Fibroblast of lung (primary cell): ENCODE data around the gene COX8A. TPM values are rescaled to one million over a fixed set of nuclear protein-coding genes. Genes with fewer than 3 reads are reported as not detected.

Source experiments
- DNase-seq, 2 donors: peaks; one replicate each; pipeline versions ENCODE4 v3.0.0 to v3.0.0-alpha.2; 2010; ENCODE audit warnings: low read depth in 2 of 2
- H2AFZ ChIP-seq: 2 replicates; pipeline ENCODE4 v1.5.1; 2012; ENCODE audit warnings: low read length, control low read depth, inconsistent platforms
- H3K27ac ChIP-seq: 2 replicates; pipeline ENCODE4 v1.5.1; 2011; ENCODE audit warnings: low read length, control low read depth; ENCODE audit not compliant: insufficient read depth
- H3K27me3 ChIP-seq: 2 replicates; pipeline ENCODE4 v1.5.1; 2011; ENCODE audit warnings: mild to moderate bottlenecking, low read length; ENCODE audit not compliant: control insufficient read depth, insufficient read depth
- H3K36me3 ChIP-seq: 2 replicates; pipeline ENCODE4 v1.5.1; 2011; ENCODE audit warnings: low read length; ENCODE audit not compliant: control insufficient read depth, insufficient read depth
- H3K4me1 ChIP-seq: 2 replicates; pipeline ENCODE4 v1.5.1; 2011; ENCODE audit warnings: low read length; ENCODE audit not compliant: control insufficient read depth, insufficient read depth; ENCODE audit errors: extremely low read depth
- H3K4me2 ChIP-seq: 2 replicates; pipeline ENCODE4 v1.5.1; 2011; ENCODE audit warnings: low read length, control low read depth; ENCODE audit not compliant: insufficient read depth; ENCODE audit errors: extremely low read depth
- H3K4me3 ChIP-seq, 4 experiments: fragments of 200-600 bp in 1 of 4; sonication (generic) in 1 of 4; replicated peaks in 1 of 4; 2 replicates each; pipeline ENCODE4 v1.5.1; 2011 to 2016; ENCODE audit warnings: low read length in 4 of 4, low read depth in 3 of 4, mild to moderate bottlenecking in 3 of 4, control low read depth in 2 of 4, inconsistent platforms in 1 of 4, mixed read lengths in 1 of 4; ENCODE audit not compliant: insufficient read depth in 1 of 4; ENCODE audit errors: control extremely low read depth in 1 of 4
- H3K79me2 ChIP-seq: 2 replicates; pipeline ENCODE4 v1.5.1; 2012; ENCODE audit warnings: mild to moderate bottlenecking, low read length, inconsistent platforms; ENCODE audit not compliant: control insufficient read depth, insufficient read depth
- H3K9ac ChIP-seq: 2 replicates; pipeline ENCODE4 v1.5.1; 2011; ENCODE audit warnings: mild to moderate bottlenecking, low read length, control low read depth; ENCODE audit not compliant: insufficient read depth
- H3K9me3 ChIP-seq: 2 replicates; pipeline ENCODE4 v1.5.1; 2012; ENCODE audit warnings: low read depth, low read length; ENCODE audit not compliant: control insufficient read depth, insufficient read depth
- H4K20me1 ChIP-seq: 2 replicates; pipeline ENCODE4 v1.5.1; 2011; ENCODE audit warnings: low read length; ENCODE audit not compliant: control insufficient read depth, insufficient read depth; ENCODE audit errors: extremely low read depth
- EZH2 ChIP-seq: IDR thresholded peaks from 2 replicates; pipeline ENCODE4 v1.5.1; 2012; ENCODE audit warnings: low read length, control low read depth, mild to moderate bottlenecking; ENCODE audit errors: missing control alignments
- polyA plus RNA-seq, 2 donors: library from polyadenylated mRNA; depleted of rRNA in 1 of 2; stranded (reverse) in 1 of 2; unstranded in 1 of 2; fragments of >200 nt; gene quantifications; 2 replicates each; pipeline ENCODE4 v1.2.1, GENCODE V29; 2011 to 2012; ENCODE audit warnings: missing spikeins in 1 of 2
- total RNA-seq: library from RNA; depleted of rRNA; stranded (reverse); fragments of >200 nt; gene quantifications from 2 replicates; pipeline ENCODE4 v1.2.1, GENCODE V29; 2014
- TF ChIP-seq, protein P1 (sequence below), 2 donors: IDR thresholded peaks in 1 of 2; conservative IDR thresholded peaks in 1 of 2; 1 replicate in 1 of 2; 2 replicates in 1 of 2; pipeline ENCODE4 v1.5.1; 2011 to 2012; ENCODE audit warnings: low read length in 2 of 2, control low read depth in 1 of 2, inconsistent platforms in 1 of 2, low read depth in 1 of 2, mild to moderate bottlenecking in 1 of 2

Gene COX8A
- total and polyA plus RNA-seq, 2 donors (not counting 1 experiment from before 2014, with no cell fraction given) = 200 to 409 TPM

DNA sequence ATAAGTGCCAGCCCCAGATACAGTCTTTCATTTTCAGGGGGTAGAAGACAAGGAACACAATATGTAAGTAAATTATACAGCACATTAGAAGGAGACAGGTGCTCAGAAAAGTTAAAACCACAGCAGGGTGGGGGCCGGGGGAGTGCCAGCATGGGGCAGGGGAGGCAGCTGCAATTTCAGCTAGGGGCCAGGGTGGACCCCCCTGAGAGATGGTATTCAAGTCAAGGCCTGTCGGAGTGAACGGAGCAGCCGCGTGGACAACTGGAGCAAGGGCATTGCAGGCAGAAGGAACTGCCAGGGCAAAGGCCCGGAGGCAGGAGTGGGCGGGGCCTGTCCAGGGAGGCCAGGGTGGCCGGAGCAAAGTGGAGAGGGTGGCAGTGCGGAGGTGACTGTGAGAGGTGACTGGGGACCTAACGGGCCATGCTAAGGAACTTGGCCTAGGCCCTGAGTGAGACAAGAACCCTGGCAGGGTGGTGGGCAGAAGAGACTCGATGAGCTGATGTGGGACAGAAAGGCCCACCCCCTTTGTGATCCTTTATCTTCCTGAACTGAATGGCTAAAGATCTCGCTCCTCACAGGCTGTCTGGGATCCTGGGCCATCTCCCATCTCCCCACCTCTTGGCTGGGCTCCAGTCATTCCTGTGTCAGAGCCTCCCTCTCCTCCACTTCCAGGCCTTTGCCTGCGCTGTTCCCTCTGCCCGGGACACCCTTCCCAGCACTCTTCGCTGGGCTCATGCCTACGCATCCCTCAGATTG is 38.9 kb downstream of the COX8A start:
- Histone ChIP-seq H3K27me3 (no peaks in the 10 kb centered on the region), H2AFZ (no peak overlapping the region), H3K36me3 (no peaks in the 10 kb centered on the region), H3K4me3 (no peak overlapping the region), H3K9me3 (no peaks in the 10 kb centered on the region), H3K9ac (no peak overlapping the region), H3K4me1 (no peaks in the 10 kb centered on the region), H3K4me2 (no peak overlapping the region), H4K20me1 (no peaks in the 10 kb centered on the region), H3K27ac (no peak overlapping the region), H3K79me2 (no peaks in the 10 kb centered on the region)
- TF ChIP-seq, protein P1, sequence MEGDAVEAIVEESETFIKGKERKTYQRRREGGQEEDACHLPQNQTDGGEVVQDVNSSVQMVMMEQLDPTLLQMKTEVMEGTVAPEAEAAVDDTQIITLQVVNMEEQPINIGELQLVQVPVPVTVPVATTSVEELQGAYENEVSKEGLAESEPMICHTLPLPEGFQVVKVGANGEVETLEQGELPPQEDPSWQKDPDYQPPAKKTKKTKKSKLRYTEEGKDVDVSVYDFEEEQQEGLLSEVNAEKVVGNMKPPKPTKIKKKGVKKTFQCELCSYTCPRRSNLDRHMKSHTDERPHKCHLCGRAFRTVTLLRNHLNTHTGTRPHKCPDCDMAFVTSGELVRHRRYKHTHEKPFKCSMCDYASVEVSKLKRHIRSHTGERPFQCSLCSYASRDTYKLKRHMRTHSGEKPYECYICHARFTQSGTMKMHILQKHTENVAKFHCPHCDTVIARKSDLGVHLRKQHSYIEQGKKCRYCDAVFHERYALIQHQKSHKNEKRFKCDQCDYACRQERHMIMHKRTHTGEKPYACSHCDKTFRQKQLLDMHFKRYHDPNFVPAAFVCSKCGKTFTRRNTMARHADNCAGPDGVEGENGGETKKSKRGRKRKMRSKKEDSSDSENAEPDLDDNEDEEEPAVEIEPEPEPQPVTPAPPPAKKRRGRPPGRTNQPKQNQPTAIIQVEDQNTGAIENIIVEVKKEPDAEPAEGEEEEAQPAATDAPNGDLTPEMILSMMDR (conservative IDR thresholded peaks at IDR 0.05 in 1 of 2, IDR thresholded peaks at IDR 0.05 in 1 of 2; ENCODE audit: low read depth in 1 of 2, low read length in 2 of 2) = no peak
- TF ChIP-seq EZH2 = no peak
- no peak for DNase-seq

DNA sequence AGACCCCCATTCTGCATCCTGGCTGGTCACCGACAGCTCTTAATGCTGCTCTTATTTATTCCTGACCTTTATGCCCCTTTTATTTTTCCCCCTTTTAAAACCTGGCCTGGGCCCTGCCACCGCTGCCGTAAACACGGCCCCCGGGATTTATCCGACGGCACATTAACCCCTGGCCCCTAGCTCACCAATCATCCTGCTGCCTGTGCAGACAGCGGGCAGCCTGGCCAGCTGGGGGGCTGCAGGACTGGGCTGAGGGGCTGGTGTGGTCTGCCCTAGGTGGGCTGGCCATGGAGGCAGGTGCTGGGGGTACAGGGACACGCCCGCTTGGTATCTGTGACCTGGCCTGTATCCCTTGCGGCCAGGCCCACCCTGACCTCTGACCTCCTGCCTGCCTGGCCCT is 39.9 kb downstream of the COX8A start:
- Histone ChIP-seq H3K36me3 (no peaks in the 10 kb centered on the region), H4K20me1 (no peaks in the 10 kb centered on the region), H3K4me3 (no peak overlapping the region), H3K27ac (no peak overlapping the region), H2AFZ (no peak overlapping the region), H3K79me2 (no peaks in the 10 kb centered on the region), H3K27me3 (no peaks in the 10 kb centered on the region), H3K9me3 (no peaks in the 10 kb centered on the region), H3K4me2 (no peak overlapping the region), H3K4me1 (no peaks in the 10 kb centered on the region), H3K9ac (no peak overlapping the region)
- TF ChIP-seq EZH2 = no peak
- TF ChIP-seq, protein P1 (conservative IDR thresholded peaks at IDR 0.05 in 1 of 2, IDR thresholded peaks at IDR 0.05 in 1 of 2; ENCODE audit: low read depth in 1 of 2, low read length in 2 of 2) = no peak
- DNase-seq = no peak

DNA sequence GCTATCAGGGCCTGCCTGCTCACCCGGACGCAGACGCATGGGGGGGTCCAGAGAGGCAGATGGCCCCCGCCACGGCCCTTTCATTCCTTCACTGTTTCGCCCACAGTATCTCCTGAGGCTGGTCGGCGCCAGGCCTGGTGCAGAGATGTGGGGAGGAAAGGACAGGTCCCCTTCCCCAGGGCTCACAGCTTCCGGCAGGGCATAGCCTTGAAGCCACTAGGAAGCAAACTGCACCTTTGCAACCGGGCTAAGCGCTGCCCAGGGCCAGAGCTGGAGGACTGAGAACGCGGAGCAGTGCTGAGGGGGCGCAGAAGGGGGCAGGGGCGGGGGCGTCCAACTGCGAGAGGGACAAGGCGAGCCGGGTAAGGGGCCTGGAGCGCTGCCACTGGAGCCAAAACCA is 41.1 kb downstream of the COX8A start:
- DNase-seq = no peak
- no peak overlapping the region for H3K4me2 ChIP-seq
- no peaks in the 10 kb centered on the region for H3K27me3 ChIP-seq

More for the DNA sequence above, 41.1 kb downstream of the COX8A start:
- no peaks in the 10 kb centered on the region for H3K79me2 ChIP-seq
- no peaks in the 10 kb centered on the region for H3K36me3 ChIP-seq
- peaks cover 3% of the 10 kb centered on the region for H4K20me1 ChIP-seq
- no peaks in the 10 kb centered on the region for H3K4me1 ChIP-seq
- H2AFZ ChIP-seq = no peak overlapping the region
- TF ChIP-seq, protein P1 (conservative IDR thresholded peaks at IDR 0.05 in 1 of 2, IDR thresholded peaks at IDR 0.05 in 1 of 2; ENCODE audit: low read depth in 1 of 2, low read length in 2 of 2) = no peak
- TF ChIP-seq EZH2 = no peak
- H3K9me3 ChIP-seq = no peaks in the 10 kb centered on the region
- H3K27ac ChIP-seq = no peak overlapping the region
- H3K9ac ChIP-seq = no peak overlapping the region
- no peak overlapping the region for H3K4me3 ChIP-seq
